ENCODE measurements around the gene PLEKHM3.
"Not testable (repeated sequence)": the region's sequence is repeated elsewhere in the genome, so short reads cannot be mapped to it uniquely, and the experiment has no call there.

Gene PLEKHM3

GRCh38 chr2:207950063-207950760 is 75.1 kb downstream of the PLEKHM3 start:
- no peak for DNase-seq

DNA sequence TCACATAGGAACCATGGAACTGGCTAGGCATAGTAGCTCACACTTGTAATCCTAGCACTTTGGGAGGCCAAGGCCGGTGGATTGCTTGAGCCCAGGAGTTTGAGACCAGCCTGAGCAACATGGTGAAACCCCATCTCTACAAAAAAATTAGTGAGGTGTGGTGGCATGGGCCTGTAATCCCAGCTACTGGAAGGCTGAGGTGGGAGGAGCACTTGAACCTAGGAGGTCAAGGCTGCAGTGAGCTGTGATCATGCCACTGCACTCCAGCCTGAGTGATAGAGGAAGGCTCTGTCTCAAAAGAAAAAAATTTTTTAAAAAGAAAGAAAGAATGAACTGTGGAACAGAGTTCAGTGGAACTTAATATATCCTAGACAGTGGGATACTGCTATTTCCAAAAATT is 76.1 kb downstream of the PLEKHM3 start:
- not testable (repeated sequence) for DNase-seq

- DNase-seq = no peak
Measured at GRCh38 chr2:207944979-207945600, 80.2 kb downstream of the PLEKHM3 start.

- no peak for DNase-seq
Measured at GRCh38 chr2:207944334-207944733, 81.0 kb downstream of the PLEKHM3 start.

DNA sequence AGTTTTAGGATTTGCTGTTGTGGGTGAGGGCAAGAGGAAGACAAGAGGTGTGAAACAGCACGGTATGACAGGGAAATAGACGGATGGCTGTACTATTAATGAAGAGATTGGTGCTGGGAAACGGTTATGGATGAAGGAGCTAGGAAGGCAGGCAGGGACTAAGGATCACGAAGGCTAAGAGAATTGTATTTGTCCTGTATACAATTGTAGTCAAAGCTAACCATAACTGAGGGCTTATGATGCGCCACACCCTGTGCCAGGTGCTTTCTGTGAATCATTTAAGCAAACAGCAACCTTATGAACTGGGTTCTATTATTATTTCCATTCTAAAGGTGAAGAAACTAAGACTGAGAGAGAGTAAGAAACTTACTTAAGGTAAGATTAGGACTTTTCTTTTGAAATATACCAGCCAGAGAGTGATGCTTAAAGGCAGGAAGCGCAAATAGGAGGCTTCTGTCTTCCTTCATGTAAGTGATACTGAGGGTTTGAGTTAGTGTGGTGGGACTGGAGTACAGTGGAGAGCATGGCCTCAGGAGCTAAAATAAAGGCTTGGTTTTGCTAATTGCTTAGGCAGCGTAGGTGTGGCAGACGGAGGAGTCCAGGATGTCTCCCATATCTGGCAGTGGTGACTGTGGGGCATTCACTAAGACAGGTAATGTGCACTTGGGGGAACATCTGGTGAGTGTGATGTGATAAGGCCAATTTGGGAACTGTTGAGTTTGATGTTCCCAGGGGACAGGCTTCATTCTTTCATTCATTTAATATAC is 85.8 kb downstream of the PLEKHM3 start:
- no peak for DNase-seq

DNA sequence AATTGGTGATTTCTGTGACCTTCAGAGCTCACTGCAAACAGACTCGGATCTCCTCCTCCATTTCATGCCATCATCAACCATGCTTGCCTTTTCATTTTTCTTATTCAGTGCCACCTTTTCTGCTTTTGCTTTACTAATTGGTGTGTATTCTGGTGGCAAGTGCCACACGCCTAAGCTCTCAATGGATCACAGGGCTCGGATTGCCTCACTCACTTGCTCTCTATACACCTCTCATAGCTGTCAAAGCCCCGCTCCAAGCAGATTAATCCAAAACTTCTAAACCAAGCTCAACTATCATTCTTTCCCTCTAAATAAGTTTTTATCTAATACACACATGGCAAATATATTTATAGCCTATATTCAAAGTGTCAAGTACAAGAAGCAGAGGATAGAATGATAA is 86.4 kb downstream of the PLEKHM3 start:
- no peak for DNase-seq

DNA sequence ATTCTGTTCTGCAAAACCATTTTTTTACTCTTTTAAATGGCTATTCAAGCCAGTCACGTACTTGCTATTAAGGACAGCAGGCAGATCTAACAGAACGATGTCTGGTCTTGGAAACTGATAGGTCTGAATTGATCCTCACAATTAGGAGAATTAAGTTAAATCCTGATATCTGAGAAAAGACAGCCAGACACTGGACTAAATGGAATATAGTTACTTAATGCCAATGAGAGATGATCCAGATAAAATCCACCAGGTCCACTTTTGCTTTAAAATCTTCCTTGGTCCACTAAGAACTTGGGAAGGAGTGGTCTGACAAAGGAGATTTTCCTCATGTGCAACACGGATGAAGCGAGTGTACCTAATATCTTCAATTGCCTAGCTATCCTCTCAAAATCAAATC is 86.9 kb downstream of the PLEKHM3 start:
- DNase-seq = no peak

GRCh38 chr2:207937823-207938222 is 87.5 kb downstream of the PLEKHM3 start:
- DNase-seq = no peak

GRCh38 chr2:207937253-207937652 is 88.1 kb downstream of the PLEKHM3 start:
- DNase-seq = no peak

GRCh38 chr2:207936380-207936779 is 88.9 kb downstream of the PLEKHM3 start:
- DNase-seq = no peak

DNA sequence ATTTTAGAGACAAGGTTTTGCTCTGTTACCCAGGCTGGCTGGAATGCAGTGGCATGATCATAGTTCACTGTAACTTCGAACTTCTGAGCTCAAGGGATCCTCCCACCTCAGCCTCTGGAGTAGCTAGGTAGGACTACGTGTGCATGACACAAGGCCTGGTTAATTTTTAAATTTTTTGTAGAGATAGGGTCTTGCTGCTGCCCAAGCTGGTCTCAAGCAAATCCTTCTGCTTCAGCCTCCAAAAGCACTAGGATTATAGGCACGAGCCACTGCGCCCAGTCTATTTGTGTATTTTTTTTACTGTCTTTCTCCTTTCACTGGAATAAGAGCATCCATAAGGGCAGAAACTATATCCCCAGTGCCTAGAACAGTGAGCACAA is 89.3 kb downstream of the PLEKHM3 start:
- DNase-seq = no peak

DNA sequence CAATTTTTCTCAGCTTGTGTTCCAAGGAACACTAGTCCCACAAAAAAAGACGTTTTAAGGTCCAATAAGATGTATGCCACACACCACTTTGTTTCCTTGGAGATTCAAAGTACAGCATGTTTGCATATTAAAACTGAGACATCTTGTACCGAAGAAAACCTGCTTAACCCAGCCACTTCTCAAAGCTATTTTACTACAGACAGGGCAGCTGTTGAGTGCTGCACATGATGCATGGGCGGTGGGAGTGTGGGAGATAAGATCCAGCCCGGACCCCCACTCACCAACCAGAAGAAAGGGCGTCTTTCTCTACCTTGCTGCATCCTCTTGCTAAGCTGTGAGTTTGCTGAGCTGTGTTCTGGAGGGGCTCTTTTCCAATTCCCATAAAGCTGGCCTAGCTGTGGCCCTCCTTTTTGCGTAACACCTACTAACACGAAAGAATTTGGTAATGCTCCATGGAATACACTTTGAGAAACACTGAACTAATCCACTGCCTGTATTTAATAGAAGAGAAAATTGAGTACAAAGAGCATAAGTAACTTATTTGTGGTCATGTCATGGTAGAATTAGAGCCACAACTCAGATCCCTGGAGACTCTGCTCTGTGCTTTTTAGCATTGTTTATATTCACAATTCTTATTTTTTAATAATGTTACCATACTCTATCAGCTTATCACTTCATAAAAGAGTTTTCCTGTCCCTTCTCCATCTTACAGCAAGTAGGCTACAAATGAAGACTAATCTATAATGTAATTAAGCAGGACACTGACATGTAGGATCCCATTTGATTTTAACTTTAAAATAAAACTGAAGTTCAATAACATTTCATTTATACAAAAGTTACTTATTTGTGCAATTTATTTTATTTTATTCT is 90.0 kb downstream of the PLEKHM3 start:
- DNase-seq = no peak

GRCh38 chr2:207934720-207935119 is 90.6 kb downstream of the PLEKHM3 start:
- no peak for DNase-seq

DNA sequence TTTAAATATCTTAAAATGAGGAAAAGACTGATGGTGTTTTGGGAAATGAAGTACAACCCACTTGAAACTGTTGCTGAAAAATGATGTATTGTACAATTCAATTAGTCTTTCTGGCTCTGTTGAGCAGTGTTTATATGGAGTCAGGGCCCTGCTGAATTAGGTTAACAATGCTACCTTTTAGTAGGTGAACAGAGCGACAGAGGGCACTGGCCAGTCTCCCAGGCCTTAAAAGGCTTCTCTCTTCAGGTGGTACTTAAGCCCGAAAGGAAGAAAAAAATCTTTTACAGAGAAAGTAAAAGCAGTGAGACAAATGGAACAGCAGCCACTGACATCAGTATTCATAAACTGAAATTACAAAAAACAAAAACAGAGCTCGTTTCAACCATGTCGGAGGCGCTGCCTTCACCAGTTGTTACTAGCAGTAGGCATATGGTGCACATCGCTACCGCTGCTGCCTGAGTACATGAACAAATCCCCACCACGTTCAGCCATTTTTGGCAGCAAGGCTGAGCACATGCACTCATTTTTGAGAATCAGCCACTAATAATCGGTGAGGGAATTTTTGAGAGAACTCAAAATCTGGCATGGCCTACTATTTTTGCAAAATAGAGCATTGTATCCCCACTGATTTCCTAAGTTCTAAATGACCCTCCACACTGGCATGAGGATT is 91.8 kb downstream of the PLEKHM3 start:
- DNase-seq = no peak

- DNase-seq = no peak
Measured at GRCh38 chr2:207932106-207932505, 93.2 kb downstream of the PLEKHM3 start.

DNA sequence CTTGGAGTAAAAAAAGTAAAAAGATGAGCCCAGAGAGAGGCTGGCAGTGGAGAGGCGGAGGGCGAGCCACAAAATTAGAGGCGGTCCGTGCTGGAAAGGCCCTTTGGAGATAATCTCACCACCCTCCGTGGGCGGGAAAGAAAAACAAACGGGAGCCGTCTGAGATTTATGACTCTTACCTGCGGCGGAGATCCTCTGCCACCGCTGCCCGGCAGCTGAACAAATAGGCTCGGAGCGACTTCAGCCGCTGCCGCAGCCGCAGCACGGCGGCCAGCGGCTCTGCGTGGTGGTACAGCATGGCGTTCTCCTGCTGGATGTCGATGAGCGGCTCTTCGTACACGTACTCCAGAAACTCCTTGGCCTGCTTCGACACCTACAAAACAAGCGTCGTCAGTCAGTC is 94.6 kb downstream of the PLEKHM3 start:
- DNase-seq = no peak

GRCh38 chr2:207929923-207930322 is 95.4 kb downstream of the PLEKHM3 start:
- no peak for DNase-seq

DNA sequence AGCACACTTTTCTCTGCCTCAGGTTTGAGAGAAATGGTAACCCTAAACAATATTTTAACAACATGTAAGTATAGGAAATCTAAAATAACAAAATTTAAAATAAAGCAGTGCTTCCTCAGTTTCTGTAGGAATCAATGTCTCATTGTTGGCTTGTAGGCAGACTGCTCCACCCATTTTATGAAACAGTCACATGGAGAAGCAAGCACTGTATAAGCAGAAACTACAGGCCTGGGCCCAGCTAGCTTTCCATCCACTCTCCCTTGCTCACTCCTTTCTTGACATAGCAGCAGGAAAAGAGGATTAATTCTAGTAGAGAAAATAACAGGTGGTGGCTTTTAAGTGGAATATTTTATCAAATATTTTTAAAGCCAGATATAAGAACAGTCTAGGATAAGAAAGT is 97.2 kb downstream of the PLEKHM3 start:
- DNase-seq = no peak

GRCh38 chr2:207926989-207927300 is 98.4 kb downstream of the PLEKHM3 start:
- no peak for DNase-seq

DNA sequence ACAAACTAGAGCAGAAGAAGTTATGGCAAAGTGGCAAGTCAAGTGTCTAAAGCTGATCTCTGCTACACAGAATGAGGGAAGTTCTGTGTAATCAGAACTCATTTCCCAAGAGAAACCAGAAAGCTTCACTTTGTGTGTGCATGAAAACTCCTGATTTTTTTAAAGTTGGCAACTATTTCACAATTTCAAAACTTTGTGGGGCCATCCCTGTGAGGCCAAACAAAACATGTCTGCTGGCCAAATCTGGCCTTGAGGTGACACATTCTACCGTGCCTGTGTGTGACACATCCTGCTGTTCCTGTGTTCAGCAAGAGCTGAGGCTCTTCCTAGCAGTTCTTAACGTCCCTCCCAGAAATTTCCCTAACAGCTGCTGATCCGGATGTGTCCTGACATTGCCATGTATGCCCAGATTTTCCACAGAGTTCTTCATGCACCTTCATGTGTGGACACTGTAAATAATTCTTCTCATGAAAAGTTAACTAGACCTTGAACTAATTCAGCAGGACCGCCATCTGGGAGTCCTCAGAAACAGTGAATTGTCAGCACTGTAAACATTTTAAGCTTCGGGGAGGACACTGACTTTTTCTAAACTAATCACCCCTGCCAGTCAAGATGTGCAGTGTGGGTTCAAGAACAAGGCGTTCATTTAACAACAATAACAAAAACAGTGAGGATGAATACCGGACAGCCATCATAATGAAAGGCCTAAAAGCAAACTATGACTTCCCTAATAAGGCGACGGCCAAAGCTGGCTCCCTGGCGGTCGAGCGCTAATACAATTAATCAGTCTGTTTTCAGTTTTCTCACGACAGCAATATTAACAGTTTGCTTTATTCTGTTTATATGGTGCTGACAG is 99.0 kb downstream of the PLEKHM3 start:
- DNase-seq = no peak

DNA sequence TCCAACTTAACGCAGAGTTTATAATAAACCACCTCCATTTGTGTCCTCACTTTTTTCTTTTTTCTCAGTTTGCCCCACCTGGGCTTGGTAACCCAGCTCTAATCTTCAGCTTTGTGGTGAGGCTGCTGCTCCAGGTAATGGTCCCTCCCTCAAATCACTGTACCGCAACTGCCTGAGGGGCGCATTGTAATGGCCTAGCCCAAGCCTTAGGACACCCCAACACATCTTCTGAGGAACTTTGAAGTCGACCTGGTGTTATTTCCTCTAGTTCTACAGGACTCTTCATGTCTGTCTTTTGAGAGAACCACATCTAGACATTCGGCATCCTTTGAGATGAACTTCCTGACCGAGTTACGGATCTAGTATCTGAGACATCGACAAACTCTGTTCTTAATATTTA is 99.7 kb downstream of the PLEKHM3 start:
- no peak for DNase-seq

GRCh38 chr2:207921606-207922005 is 103.7 kb downstream of the PLEKHM3 start:
- DNase-seq = no peak

Measured in activated CD4-positive, alpha-beta T cell treated with anti-CD3 and anti-CD28 coated beads for 1 hour (primary cell).